BJ (cell line): ENCODE data around the gene FNDC4. TPM values are rescaled to one million over a fixed set of nuclear protein-coding genes. Genes with fewer than 3 reads are reported as not detected.

ENCODE experiments used
- CTCF ChIA-PET: fragments of 350-600 bp; formaldehyde crosslinking; extraction: SDS; loops from one replicate; lab custom pipeline; 2021; ENCODE audit warnings: antibody characterized with exemption, inconsistent platforms; lab: Yijun Ruan, JAX
- POLR2A ChIA-PET: fragments of 300-600 bp; sonication (Branson Sonifier 250); formaldehyde crosslinking; extraction: SDS; loops from one replicate; lab custom pipeline; 2021; ENCODE audit warnings: antibody characterized with exemption; lab: Charles Lee
- DNase-seq: peaks from one replicate; pipeline ENCODE4 v3.0.0-alpha.2; 2011; ENCODE audit warnings: low read depth
- H3K27me3 ChIP-seq: 2 replicates; pipeline ENCODE4 v1.6.0; 2011; ENCODE audit warnings: low read length; ENCODE audit not compliant: control insufficient read depth, insufficient read depth
- H3K36me3 ChIP-seq: 2 replicates; pipeline ENCODE4 v1.5.1; 2011; ENCODE audit warnings: low read length; ENCODE audit not compliant: control insufficient read depth, insufficient read depth
- H3K4me3 ChIP-seq: 2 replicates; pipeline ENCODE4 v1.5.1; 2011; ENCODE audit warnings: low read depth, mild to moderate bottlenecking, control low read depth, low read length
- polyA plus RNA-seq: library from polyadenylated mRNA; depleted of rRNA; stranded (reverse); fragments of >200 nt; gene quantifications from 2 replicates; pipeline ENCODE4 v1.2.3, GENCODE V29; 2011
- TF ChIP-seq, protein P1 (sequence below): IDR thresholded peaks from 2 replicates; pipeline ENCODE4 v1.5.1; 2011; ENCODE audit warnings: low read depth, mild to moderate bottlenecking, control low read depth, inconsistent platforms, low read length, moderate library complexity; ENCODE audit not compliant: insufficient read depth

Gene FNDC4
- polyA plus RNA-seq, 1 experiment: 8.9 TPM

DNA sequence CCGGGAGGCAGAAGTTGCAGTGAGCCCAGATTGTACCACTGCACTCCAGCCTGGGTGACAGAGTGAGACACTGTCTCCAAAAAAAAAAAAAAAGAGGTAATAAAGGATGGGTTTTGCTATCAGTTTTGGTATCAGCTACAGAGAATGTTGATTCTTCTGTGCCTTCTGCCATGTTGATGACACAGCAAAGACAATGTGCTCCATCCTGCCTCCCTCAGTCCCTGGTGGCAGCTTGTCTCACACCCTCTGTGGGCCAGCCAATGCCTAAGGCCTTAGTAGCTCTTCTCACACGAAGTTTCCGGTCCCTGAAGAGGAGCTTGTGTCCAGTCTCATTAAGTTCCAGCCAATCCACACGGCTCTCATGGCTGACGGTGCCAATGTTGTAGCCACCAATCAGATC lies 23.0 kb downstream of the FNDC4 start:
- Histone ChIP-seq H3K27me3 (no peaks in the 10 kb centered on the region), H3K4me3 (no peak overlapping the region), H3K36me3 (peaks cover 10% of the 10 kb centered on the region)
- no peak for DNase-seq
- CTCF ChIA-PET: interaction anchor here (0.8 kb wide), 1 partner anchor 169 kb away, joined by 3 read pairs; no protein-coding TSS in a partner anchor
- POLR2A ChIA-PET: no interaction called here
- TF ChIP-seq, protein P1, sequence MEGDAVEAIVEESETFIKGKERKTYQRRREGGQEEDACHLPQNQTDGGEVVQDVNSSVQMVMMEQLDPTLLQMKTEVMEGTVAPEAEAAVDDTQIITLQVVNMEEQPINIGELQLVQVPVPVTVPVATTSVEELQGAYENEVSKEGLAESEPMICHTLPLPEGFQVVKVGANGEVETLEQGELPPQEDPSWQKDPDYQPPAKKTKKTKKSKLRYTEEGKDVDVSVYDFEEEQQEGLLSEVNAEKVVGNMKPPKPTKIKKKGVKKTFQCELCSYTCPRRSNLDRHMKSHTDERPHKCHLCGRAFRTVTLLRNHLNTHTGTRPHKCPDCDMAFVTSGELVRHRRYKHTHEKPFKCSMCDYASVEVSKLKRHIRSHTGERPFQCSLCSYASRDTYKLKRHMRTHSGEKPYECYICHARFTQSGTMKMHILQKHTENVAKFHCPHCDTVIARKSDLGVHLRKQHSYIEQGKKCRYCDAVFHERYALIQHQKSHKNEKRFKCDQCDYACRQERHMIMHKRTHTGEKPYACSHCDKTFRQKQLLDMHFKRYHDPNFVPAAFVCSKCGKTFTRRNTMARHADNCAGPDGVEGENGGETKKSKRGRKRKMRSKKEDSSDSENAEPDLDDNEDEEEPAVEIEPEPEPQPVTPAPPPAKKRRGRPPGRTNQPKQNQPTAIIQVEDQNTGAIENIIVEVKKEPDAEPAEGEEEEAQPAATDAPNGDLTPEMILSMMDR: no peak

- Histone ChIP-seq H3K27me3 (no peaks in the 10 kb centered on the region), H3K36me3 (peaks cover 2% of the 10 kb centered on the region), H3K4me3 (no peak overlapping the region)
- DNase-seq: no peak
- ChIA-PET POLR2A (no interaction called here), CTCF (no interaction called here)
- TF ChIP-seq, protein P1: no peak
Observed at GRCh38 chr2:27464443-27464842, 30.6 kb downstream of the FNDC4 start.

GRCh38 chr2:27461118-27461517 lies 33.9 kb downstream of the FNDC4 start:
- DNase-seq: no peak
- Histone ChIP-seq H3K4me3 (no peak overlapping the region), H3K36me3 (peaks cover 14% of the 10 kb centered on the region), H3K27me3 (no peaks in the 10 kb centered on the region)
- CTCF ChIA-PET: no interaction called here
- POLR2A ChIA-PET: no interaction called here
- TF ChIP-seq, protein P1: no peak

- ChIA-PET POLR2A (no interaction called here), CTCF (no interaction called here)
- Histone ChIP-seq H3K36me3 (peaks cover 25% of the 10 kb centered on the region), H3K4me3 (no peak overlapping the region), H3K27me3 (no peaks in the 10 kb centered on the region)
- no peak for DNase-seq
- TF ChIP-seq, protein P1: no peak
Observed at GRCh38 chr2:27453968-27454367, 41.0 kb downstream of the FNDC4 start.

DNA sequence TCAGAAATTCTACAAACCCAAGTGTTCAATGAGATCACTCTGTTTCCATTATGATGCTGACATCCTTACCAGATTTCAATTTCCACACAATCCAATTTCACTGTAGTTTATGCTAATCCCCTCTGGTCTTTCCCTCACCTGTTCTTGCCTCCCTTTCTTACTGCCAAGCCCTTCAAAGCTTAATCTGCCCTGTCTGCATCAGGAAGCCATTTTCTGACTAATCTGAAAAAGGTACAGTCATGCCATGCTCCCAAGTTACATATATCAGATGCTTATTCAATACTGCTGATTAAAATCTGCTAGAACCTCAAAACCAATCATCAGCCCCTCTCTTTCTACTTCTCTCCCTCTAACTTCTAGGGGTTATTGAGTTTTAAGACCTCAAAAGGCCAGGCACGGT lies 43.9 kb downstream of the FNDC4 start:
- TF ChIP-seq, protein P1: no peak
- peaks cover 16% of the 10 kb centered on the region for H3K36me3 ChIP-seq
- DNase-seq: no peak
- POLR2A ChIA-PET: no interaction called here
- H3K4me3 ChIP-seq: no peak overlapping the region
- no peaks in the 10 kb centered on the region for H3K27me3 ChIP-seq
- CTCF ChIA-PET: no interaction called here
